Mammary epithelial cell (primary cell): ENCODE measurements around the gene TRMT2A.

Source experiments
- EZH2 ChIP-seq: IDR thresholded peaks from 2 replicates; pipeline ENCODE4 v1.6.1; 2012; ENCODE audit warnings: low read length, inconsistent platforms, borderline replicate concordance
- TF ChIP-seq, protein P1 (sequence below), 2 donors: IDR thresholded peaks in 1 of 2; conservative IDR thresholded peaks in 1 of 2; 2 replicates each; pipeline ENCODE4 v1.5.1; 2011 to 2012; ENCODE audit warnings: inconsistent platforms in 2 of 2, low read length in 2 of 2, mild to moderate bottlenecking in 2 of 2, control low read depth in 1 of 2, low read depth in 1 of 2; ENCODE audit not compliant: insufficient read depth in 1 of 2; ENCODE audit errors: extremely low read depth in 1 of 2

GRCh38 chr22:20140521-20140964 lies 23.5 kb upstream of the TRMT2A start:
- TF ChIP-seq, protein P1, sequence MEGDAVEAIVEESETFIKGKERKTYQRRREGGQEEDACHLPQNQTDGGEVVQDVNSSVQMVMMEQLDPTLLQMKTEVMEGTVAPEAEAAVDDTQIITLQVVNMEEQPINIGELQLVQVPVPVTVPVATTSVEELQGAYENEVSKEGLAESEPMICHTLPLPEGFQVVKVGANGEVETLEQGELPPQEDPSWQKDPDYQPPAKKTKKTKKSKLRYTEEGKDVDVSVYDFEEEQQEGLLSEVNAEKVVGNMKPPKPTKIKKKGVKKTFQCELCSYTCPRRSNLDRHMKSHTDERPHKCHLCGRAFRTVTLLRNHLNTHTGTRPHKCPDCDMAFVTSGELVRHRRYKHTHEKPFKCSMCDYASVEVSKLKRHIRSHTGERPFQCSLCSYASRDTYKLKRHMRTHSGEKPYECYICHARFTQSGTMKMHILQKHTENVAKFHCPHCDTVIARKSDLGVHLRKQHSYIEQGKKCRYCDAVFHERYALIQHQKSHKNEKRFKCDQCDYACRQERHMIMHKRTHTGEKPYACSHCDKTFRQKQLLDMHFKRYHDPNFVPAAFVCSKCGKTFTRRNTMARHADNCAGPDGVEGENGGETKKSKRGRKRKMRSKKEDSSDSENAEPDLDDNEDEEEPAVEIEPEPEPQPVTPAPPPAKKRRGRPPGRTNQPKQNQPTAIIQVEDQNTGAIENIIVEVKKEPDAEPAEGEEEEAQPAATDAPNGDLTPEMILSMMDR (conservative IDR thresholded peaks at IDR 0.05 in 1 of 2, IDR thresholded peaks at IDR 0.05 in 1 of 2; ENCODE audit: extremely low read depth in 1 of 2, insufficient read depth in 1 of 2, low read depth in 1 of 2, low read length in 2 of 2), result no peak
- TF ChIP-seq EZH2, result no peak
